Ovary (tissue), 9 donors: ENCODE results near the gene SH3RF3. TPM values are rescaled to one million over a fixed set of nuclear protein-coding genes. Genes with fewer than 3 reads are reported as not detected.

Experiments
- DNase-seq, 5 donors: peaks; one replicate each; pipeline ENCODE4 v3.0.0-alpha.2; 2019 to 2020
- H3K27ac ChIP-seq, 2 donors: fragments of 200-600 bp; one replicate each; pipeline versions ENCODE4 v1.5.1 to v1.8.0; 2019 to 2022
- H3K27me3 ChIP-seq: fragments of 200-600 bp; one replicate; pipeline ENCODE4 v1.8.0; 2022
- H3K36me3 ChIP-seq: fragments of 200-600 bp; sonication (generic); one replicate; pipeline ENCODE4 v1.5.1; 2019
- H3K4me1 ChIP-seq: one replicate; pipeline ENCODE4 v1.8.1; 2013; ENCODE audit warnings: mild to moderate bottlenecking, moderate library complexity; ENCODE audit not compliant: insufficient read depth
- H3K4me3 ChIP-seq: fragments of 200-600 bp; sonication (generic); one replicate; pipeline ENCODE4 v1.5.1; 2017
- H3K9me3 ChIP-seq, 2 donors: fragments of 200-600 bp in 1 of 2; sonication (generic) in 1 of 2; one replicate each; pipeline versions ENCODE4 v1.5.1 to v1.8.1; 2013 to 2019; ENCODE audit warnings: mild to moderate bottlenecking in 1 of 2, moderate library complexity in 1 of 2
- CTCF ChIP-seq, 3 donors: fragments of 450-650 bp in 2 of 3; fragments of 200-600 bp in 1 of 3; IDR thresholded peaks; one replicate each; pipeline versions ENCODE4 v1.5.1 to v1.8.0; 2016 to 2022; ENCODE audit warnings: antibody characterized with exemption in 3 of 3, mild to moderate bottlenecking in 1 of 3
- EP300 ChIP-seq: sonication (generic); formaldehyde crosslinking; IDR thresholded peaks from one replicate; pipeline ENCODE4 v1.6.1; 2017; ENCODE audit warnings: antibody characterized with exemption
- POLR2A ChIP-seq: fragments of 450-650 bp; IDR thresholded peaks from one replicate; pipeline ENCODE4 v1.6.1; 2017; ENCODE audit warnings: antibody characterized with exemption, mild to moderate bottlenecking, moderate library complexity
- WGBS, 3 donors: extraction: QIAGEN DNeasy Blood & Tissue Kit in 1 of 3; methylation state at CpG; one replicate each; pipeline versions ENCODE4 v1.1.5 to v1.1.7; 2013 to 2017; 5-methylcytosine and 5-hydroxymethylcytosine counted together
- intact Hi-C, 4 donors: fragments of 100-400 bp; cut with DNase I; formaldehyde crosslinking; loops; one replicate each; pipeline versions ENCODE4 v1.11.0 to v1.15.1; 2022 to 2023
- polyA plus RNA-seq, 2 donors: library from polyadenylated mRNA; stranded (reverse); fragments of 200-250 nt in 1 of 2; fragments of 350-450 nt in 1 of 2; fragmentation: Illumina TruSeq in 1 of 2; extraction: RNeasy Lipid Tissue Mini Kit (QIAGEN cat#74804) in 1 of 2; gene quantifications; one replicate each; pipeline ENCODE4 v1.2.3, GENCODE V29; 2013 to 2014
- total RNA-seq, 7 donors: library from RNA; depleted of rRNA in 2 of 7; stranded (reverse); fragments of >200 nt in 2 of 7; fragmentation: NEBNext Ultra II Directional in 3 of 7; extraction: Animal tissue kit (Norgen Biotek cat#: 25700) in 3 of 7; gene quantifications; one replicate each; pipeline versions ENCODE4 v1.1.0 to v1.2.4, GENCODE V29; 2016 to 2023
- donor health status: DM: no; HTN: no; CAD: no; lungs with moderate emphysema.
- donor health status: DM: no; HTN: no; CAD: no.
- donor health status: Bipolar disorder and iron deficiency.
- donor health status: DM: yes; HTN: yes; CAD: no.
- donor health status: DM: no; HTN: no; CAD: no.
- donor health status: DM: yes; HTN: yes; CAD: no.

SH3RF3 gene
- total and polyA plus RNA-seq, 9 donors = 2.7 to 10.1 (median 4.5) TPM

- H3K9me3 ChIP-seq = no peaks in the 10 kb centered on the region
- 49 to 67% (median 61%) methylated on average over 7 of the region's 7 CpGs for WGBS, 3 donors
These were observed 378.2 kb downstream of the SH3RF3 start for GRCh38 chr2:109507217-109507616.

GRCh38 chr2:109507828-109508227 lies 378.8 kb downstream of the SH3RF3 start:
- Histone ChIP-seq H3K4me1 (no peaks in the 10 kb centered on the region), H3K27me3 (no peaks in the 10 kb centered on the region), H3K4me3 (no peak overlapping the region), H3K27ac (no peak overlapping the region), H3K9me3 (no peaks in the 10 kb centered on the region), H3K36me3 (no peaks in the 10 kb centered on the region)
- DNase-seq = no peak
- intact Hi-C loops = loop anchor here in 2 of 4 donors (2.0 to 10.0 kb wide), 2 partner anchors 213 to 379 kb away; partner anchors contain the start of gene SH3RF3 (in 2 of the 2)
- TF ChIP-seq CTCF (IDR thresholded peaks at IDR 0.05) (no peak), POLR2A (no peak), EP300 (no peak)
- 74 to 77% (median 76%) methylated on average over 6 of the region's 6 CpGs for WGBS, 3 donors

More at GRCh38 chr2:109507217-109507616, 378.2 kb downstream of the SH3RF3 start:
- Histone ChIP-seq H3K27me3 (no peaks in the 10 kb centered on the region), H3K27ac (no peak overlapping the region), H3K36me3 (no peaks in the 10 kb centered on the region), H3K4me3 (no peak overlapping the region), H3K4me1 (no peaks in the 10 kb centered on the region)
- no peak for DNase-seq
- TF ChIP-seq POLR2A (no peak), CTCF (IDR thresholded peaks at IDR 0.05) (no peak), EP300 (no peak)
- intact Hi-C loops = loop anchor here in 1 of 4 donors (10.0 kb wide), 1 partner anchor 212 kb away; no protein-coding TSS in a partner anchor

DNA sequence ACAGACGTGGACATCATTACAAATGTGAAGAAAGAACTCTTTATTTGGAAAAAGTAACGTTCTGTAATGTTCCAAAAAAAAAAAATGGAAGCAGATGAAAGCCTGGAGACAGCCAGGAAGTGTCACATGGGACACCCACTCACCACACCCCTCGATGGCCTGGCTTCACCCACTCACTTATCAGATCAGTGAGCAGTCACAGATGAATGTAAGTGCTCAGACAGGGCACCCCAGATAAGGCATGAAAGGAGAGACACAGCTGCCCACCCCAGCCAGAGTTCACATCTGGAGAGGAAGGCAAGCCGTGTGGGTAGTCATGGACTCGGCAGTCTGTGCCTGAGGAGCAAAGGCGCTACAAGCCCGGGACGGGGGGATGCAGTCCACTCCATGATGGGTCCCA lies 379.6 kb downstream of the SH3RF3 start:
- H3K4me1 ChIP-seq = peaks cover under 1% of the 10 kb centered on the region
- no peak overlapping the region for H3K4me3 ChIP-seq
- 68% methylated on average over 8 of the region's 8 CpGs for WGBS, 3 donors
- intact Hi-C loops = loop anchor here in 2 of 4 donors (2.0 to 10.0 kb wide), 2 partner anchors 214 to 380 kb away; partner anchors contain the start of gene SH3RF3 (in 2 of the 2)
- no peaks in the 10 kb centered on the region for H3K36me3 ChIP-seq
- no peaks in the 10 kb centered on the region for H3K27me3 ChIP-seq
- H3K9me3 ChIP-seq = no peaks in the 10 kb centered on the region
- H3K27ac ChIP-seq = no peak overlapping the region
- DNase-seq = no peak
- TF ChIP-seq POLR2A (no peak), CTCF (IDR thresholded peaks at IDR 0.05) (no peak), EP300 (no peak)

GRCh38 chr2:109510136-109511028 lies 381.4 kb downstream of the SH3RF3 start:
- no peak overlapping the region for H3K27ac ChIP-seq
- no peak overlapping the region for H3K4me3 ChIP-seq
- H3K36me3 ChIP-seq = no peaks in the 10 kb centered on the region
- no peaks in the 10 kb centered on the region for H3K9me3 ChIP-seq
- no peaks in the 10 kb centered on the region for H3K27me3 ChIP-seq
- no peak for TF ChIP-seq EP300
- no peak for TF ChIP-seq POLR2A
- TF ChIP-seq CTCF (IDR thresholded peaks at IDR 0.05) = peak; percentile 72 to 89 (median 85)
- intact Hi-C loops = loop anchor here in 2 of 4 donors (2.0 to 5.0 kb wide), 2 partner anchors 383 to 384 kb away; partner anchors contain the start of gene SH3RF3 (in 1 of the 2)
- peak; percentile 66 to 85 (median 80) for DNase-seq
- 49 to 51% (median 50%) methylated on average over 19 of the region's 19 CpGs for WGBS, 3 donors
- peaks cover 10% of the 10 kb centered on the region for H3K4me1 ChIP-seq
